ENCODE results near the gene DNAL4.

Gene DNAL4

DNA sequence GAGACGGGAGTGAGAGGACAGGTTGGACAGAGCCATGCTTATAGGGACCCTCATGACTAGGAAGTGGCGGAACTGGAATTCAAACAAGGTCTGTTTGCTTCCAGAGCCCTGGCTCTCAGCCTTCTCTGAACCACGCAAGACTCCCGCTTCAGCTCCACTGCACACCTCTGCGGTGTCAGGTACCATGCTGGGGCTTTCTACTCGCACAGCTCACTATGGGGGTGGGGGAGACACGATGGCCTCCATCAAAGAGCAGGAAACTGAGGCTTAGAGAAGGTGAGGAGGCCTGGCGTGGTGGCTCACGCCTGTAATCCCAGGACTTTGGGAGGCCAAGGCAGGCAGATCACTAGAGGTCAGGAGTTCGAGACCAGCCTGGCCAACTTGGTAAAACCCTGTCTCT, 52.4 kb downstream of the DNAL4 start:
- no peak for DNase-seq (ENCODE audit: extremely low read depth in 1 of 2, low read depth in 1 of 2)

DNA sequence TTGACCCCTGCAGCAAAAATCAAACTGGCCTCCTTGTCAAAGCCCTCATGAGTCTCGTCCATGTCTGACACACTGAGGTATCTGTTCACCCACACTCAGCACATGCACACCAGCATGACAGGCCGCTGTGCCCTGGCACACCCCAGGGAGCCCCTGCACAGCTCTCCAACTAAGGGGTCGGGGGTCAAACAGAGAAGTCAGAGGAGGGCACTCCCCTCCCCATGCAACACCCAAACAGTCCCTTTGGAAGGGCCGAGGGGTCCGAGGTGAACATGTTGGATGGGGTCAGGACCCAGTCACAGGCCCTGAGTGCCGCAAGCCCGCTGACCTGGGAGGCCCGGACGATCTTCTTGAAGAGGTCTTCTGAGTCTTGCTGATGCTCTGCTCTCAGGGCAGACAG, 52.8 kb downstream of the DNAL4 start:
- DNase-seq (ENCODE audit: extremely low read depth in 1 of 2, low read depth in 1 of 2): no peak

DNA sequence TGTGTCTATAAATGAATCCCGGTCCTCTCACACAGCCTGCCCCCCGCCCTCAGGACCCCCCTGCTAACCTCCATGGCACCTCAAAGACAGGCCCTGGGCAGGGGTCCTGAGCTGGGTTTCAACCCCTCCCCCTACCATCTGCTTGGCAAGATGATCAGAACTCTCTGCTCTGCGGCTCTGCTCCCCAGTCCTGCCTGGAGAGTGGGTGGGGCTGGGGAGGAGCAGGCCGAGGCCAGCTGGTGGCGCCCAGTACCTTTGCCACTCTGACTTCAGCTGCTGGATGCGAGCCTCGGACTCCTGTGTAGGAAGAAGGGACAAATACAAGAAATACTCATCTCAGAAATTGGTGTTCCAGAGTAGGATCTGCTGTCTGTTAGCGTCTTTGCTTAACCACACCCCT, 53.2 kb downstream of the DNAL4 start:
- DNase-seq (ENCODE audit: extremely low read depth in 1 of 2, low read depth in 1 of 2): no peak

DNA sequence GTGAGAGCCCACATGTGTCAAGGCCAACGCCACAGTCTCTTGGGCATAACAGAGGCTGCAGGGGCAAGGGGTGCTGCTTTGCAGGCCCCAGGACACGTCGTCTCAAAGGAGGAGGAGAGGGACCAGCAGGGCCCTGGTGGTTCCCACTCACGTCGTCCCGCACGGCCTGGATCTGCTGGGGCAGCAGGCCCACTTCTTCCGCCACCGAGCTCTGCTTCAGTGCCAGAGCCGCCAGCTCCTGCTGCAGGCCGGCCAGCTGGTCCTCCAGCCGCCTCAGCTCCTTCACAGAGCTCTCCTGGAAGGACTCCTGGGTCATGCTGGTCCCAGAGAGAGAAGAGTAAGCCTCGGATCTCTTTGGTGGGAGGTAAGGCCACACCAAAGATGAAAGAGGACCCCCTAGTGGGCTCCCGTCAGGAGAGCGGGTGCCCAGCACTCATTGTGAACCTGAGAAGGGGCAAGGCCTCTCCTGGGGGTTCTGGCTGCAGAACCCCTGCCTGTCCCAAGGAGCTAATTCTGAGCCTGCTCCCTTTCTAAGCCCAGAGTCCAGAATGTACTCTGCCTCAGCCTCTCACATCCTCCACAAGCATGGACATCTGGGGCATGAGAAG, 53.7 kb downstream of the DNAL4 start:
- no peak for DNase-seq (ENCODE audit: extremely low read depth in 1 of 2, low read depth in 1 of 2)

DNA sequence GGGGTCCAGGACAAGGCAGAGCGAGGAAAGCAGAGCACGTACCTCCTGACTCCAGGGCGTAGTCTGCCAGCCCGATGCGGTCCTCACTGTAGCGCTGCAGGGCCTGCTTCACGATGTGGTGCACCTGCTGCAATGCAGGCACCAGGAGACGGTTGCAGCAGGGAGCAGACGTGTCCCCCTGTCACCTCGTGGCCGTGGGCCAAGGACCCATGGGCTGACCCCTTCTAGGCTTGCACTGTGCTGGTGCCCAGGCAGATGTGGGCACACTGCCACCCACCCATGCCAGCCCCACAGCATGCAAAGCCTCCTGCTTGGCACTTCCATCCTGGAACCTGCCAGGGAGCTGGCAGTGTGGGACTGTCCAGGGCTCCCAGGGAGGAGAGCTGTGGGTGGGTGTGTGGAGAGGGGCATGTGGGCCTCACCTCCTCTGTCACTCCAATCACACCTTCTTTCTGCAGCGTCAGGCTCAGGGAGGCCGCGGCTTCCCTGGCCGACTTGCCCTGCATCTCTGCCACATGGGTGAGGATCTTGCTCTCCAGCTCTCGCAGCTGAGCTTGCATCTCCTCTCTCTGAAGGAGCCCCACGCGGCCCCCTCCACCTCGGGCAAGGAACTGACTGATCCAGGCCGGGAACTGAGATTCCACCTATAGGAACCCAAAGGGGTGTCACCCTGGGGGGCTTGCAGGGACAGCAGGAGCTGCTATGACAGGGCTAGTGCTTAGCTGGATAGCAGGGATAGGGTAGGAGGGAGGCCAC, 54.5 kb downstream of the DNAL4 start:
- DNase-seq (ENCODE audit: extremely low read depth in 1 of 2, low read depth in 1 of 2): no peak

DNA sequence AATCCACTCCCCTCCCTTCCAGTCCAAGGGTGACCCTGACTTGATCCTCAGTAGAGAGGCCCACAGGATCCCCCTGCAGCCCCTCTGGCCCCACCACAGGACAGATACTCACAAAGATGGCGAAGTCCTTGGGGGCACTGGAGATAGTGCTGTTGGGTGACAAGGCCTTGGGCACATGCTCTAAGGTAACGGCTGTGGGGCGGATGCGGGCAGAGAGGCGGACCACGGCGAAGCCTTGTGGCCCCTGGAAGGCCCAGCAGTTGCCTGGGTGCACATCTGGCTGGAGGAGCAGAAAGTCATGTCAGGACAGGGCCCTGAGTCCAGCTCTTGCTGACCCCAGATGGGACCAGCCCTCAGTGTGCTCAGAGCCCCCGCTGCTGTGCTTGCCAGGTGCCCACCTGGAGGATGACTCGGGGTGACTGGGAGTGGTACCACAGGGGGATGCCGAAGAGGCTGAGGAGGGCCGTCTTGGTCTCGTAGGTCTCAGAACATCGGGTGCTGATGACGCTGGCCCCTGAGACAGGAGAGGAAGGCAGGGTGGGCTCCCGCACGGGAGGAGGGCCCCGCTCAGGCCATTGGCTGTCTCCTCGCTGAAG, 55.4 kb downstream of the DNAL4 start:
- no peak for DNase-seq (ENCODE audit: extremely low read depth in 1 of 2, low read depth in 1 of 2)

DNA sequence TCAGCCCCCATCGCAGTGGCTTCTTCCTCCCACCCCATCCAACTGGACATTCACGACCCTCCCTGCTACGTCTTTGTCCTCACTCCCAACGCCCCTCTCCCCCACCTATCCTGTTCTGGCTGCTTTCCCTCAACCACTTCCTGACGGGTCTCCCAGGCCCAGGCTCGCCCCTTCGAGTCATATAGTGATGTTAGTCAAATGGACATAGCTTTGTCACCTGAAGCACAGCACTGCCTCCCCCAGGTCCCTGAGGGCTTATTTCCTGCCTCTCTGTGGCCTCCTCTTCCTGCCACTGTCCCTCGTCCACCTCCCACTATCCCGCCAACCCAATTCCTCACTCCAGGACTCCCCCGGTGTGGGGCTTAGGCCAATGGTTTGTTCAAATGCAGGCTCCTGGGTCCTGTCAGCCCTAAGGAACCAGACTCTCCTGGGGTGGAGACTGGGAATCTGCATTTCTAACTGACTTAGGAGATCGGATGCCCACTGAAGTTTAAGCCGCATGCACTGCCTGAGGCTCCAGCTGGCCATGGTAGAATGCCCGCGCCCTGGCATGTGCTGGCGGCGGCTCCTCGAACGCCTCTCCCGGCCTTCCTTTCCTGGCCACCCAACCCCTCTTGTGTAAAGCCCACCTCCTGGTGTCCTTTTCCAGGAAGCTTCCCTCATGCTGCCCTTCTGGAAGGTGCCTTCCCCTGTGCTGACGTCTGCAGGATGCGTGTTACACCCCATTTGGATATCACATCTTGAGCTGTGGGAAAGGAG, 56.5 kb downstream of the DNAL4 start:
- no peak for DNase-seq (ENCODE audit: extremely low read depth in 1 of 2, low read depth in 1 of 2)

DNA sequence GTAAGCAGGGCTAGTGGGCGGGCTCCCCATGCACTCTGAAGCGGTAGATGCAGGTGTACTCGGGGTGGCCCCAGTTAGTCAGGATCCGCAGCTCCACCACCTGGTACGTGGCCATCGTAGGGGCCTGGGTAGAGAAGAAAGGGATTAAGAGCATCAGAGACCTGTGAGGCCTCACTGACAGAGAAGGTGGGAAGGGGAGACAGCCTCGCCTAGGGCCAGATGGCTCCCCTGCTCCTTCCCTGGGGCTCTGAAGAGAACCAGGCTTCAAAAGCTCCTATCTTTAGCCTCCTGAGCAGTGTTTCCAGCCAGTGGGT, 57.7 kb downstream of the DNAL4 start:
- no peak for DNase-seq (ENCODE audit: extremely low read depth in 1 of 2, low read depth in 1 of 2)

DNA sequence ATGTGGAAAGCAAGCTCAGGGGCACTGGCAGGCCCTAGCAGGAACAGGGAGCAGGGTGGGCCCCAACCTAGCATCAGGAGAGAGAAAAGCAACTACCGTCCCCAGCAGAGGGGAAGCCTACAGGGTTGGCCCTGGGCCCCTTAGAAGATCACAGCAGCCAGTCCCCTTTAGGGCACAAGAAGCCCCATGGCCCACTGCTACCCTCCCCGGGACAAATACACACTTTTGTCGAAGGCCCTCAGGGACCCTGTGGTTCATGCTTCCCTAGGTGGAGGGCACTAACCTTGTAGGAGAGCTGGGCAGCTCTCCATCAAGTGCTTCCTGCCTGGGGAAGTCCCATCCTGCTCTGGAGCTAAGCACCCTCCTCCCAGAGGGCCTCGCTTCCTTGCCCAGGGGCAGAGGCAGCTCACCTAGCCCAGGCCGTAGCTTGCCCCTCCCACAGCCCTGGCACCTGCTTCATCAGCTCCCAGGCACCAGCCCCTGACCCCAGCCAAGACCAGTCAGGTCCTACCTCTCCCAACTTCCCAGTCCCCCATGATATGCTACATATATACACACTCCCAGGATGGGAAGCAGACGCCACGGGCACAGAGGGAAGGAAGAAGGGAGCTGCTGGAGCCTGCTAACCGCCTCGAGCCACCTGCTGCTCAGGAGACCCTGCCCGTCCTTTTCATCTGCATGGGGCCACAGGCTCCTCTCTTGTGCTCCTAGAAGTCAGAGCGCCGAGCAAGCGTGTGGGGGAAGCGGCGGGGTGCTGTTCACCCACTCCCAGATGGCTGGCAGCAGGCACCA, 58.3 kb downstream of the DNAL4 start:
- DNase-seq (ENCODE audit: extremely low read depth in 1 of 2, low read depth in 1 of 2): no peak

DNA sequence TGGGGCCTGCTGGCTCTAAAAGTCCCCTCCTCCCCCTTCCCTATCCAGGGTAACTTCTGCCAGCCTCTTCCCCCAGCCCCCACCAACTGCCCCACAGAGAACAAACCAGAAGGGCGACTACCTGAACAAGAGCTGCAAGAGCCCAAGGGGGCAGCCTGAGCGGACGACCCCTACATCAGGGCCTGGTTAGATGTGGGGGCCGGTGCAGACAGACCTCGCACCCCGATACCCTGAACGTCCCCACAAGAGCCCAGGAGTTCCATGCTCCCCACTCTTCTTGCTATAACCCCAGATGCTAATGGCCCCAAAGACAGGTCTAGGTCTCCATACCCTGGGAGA, 58.8 kb downstream of the DNAL4 start:
- DNase-seq (ENCODE audit: extremely low read depth in 1 of 2, low read depth in 1 of 2): no peak

DNA sequence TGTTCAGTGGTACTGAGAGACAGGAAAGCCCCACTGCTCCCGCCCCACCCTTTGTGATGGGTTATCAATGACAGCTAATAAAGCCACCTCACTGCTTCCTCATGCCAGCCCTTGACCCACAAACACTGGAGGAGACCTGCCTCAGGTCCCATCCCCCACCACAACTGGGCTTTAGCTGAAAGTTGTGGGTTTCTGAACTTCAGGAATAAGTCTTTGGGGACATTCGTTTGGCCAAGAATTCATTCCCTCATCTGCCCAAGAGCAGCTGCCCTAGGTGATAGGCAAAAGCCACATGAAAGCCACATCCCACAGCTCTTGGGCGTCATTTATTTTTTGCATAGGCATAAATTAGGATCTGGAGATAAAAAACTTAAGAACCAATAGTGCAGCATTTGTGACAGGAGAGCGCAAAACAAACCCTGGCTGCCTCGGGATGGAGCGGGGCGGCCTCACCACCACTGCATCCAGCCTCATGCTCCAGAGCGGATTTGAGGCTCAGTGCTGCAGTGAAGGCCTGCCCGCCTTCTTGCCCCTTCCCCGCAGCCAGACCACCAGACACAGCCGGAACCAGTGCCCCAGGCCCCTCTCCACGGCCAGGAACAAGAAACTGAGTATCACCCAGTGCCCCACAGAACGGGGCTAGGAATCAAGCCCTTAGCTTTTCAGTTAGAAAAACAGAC, 59.4 kb downstream of the DNAL4 start:
- no peak for DNase-seq (ENCODE audit: extremely low read depth in 1 of 2, low read depth in 1 of 2)

DNA sequence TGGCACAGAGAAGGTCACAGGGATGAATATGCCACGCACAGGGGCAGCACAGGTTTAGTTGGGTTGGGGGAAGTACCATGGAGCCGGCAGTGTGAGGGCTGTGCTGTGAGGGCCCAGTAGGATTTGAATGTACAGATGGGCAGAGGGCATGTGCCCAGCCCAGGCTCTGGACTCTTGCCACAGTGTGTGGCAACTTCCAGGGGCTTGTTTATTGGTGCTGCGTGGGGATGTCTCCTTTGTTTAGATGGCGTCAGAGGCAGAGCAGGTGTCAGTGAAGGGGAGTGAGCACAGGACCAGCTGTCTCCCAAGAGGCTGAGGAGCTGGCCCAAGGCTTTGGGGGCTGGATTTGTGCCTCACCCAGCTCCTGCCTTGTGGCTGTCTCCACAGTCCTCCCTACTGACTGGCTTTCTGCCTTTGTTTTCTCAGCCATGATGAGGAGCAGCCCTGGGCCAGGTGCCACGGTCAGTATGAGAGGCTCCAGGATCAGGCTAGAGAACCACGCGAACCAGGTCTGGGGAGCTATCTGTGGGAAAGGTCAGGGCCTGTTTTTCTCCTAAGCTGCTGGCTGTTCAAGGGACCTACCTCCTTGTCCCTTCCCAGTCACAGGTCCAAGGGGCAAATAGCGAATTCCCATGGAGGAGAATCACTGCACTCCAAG, 60.1 kb downstream of the DNAL4 start:
- DNase-seq (ENCODE audit: extremely low read depth in 1 of 2, low read depth in 1 of 2): no peak

DNA sequence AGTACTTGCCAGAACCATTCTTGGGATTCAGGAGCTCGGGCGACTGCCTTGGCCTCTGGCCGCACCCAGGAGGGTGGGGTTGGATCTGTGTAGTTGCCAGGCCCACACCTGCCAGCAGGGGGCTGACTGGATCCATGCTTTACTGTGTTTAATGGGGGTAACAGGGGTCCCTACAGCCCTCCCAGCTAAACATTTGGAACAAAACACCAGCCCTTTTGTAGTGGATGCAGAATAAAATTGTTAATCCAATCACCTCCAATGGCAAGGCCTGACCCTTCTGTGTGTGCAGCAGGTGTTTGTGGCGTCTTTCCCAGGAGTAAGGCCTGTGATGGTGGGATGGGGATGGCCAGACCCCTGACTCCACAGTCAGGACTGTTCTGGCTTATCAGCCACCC, 60.6 kb downstream of the DNAL4 start:
- DNase-seq (ENCODE audit: extremely low read depth in 1 of 2, low read depth in 1 of 2): peak in 1 of 2 donors; percentile 27

DNA sequence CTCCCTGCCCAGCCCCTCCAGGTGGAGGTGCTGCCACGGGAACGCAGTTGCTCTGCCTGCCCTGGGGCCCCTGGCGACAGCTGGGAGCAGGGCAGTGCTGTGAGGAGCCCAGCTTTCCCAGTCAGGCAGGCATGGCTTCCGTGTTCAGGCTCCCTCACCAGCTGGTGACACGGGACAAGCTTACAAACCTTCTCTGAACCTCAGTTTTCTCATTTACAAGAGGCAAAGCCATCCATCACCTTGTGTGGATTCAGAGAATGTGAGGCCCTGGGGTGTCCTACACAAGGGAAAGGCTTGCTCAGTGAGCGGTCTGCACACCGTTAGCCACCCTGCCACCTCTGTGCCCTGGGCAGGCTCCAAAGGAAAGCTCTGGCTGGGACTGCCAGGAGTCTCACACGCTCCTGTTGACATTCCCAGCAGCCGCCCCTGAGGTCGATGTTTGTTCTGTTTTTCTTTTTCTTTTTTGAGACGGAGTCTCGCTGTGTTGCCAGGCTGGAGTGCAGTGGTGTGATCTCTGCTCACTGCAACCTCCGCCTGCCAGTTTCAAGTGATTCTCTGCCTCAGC, 61.6 kb downstream of the DNAL4 start:
- DNase-seq (ENCODE audit: extremely low read depth in 1 of 2, low read depth in 1 of 2): no peak

DNA sequence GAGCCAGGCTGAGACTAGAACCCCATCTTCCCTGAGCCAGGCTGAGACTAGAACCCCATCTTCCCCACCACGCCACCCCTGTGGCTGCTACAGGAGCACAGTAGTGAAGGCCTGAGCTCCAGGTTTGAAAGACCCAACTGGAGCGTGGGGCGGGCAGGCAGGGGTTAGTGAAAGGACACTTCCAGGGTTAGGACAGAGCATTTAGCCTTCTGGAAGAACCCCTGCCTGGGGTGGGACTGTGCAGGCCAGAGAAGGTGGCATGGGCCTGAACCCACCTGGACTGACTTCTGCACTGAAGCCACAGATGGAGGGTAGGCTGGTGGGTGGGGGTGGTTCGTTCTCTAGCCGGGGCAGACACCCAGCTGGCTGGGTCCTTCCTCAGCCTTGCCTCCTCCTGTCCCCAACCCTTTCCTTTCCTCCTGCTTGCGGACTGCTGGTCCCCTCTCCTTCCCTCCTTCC, 62.2 kb downstream of the DNAL4 start:
- DNase-seq (ENCODE audit: extremely low read depth in 1 of 2, low read depth in 1 of 2): no peak

DNA sequence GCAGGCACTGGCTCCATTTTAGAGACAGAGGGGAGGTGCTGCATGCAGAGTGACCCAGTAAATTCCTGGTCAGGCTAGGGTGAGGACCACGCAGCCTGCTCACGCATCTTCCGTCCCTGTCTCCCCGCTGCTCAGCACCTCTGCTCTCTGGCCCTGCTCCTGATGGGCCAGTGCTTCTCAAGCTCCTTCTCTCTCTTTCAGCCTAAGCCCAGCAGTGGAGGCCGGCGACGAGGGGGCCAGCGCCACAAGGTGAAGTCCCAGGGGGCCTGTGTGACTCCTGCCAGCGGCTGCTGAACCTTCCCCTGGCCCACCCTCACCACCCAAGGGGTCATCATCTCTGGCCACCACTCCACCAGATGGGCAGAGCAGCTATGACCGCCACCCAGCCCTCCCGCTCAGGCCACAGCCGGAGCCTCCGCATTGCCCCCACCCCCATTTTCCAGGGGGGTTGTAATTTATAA, 63.5 kb downstream of the DNAL4 start:
- DNase-seq (ENCODE audit: extremely low read depth in 1 of 2, low read depth in 1 of 2): no peak

DNA sequence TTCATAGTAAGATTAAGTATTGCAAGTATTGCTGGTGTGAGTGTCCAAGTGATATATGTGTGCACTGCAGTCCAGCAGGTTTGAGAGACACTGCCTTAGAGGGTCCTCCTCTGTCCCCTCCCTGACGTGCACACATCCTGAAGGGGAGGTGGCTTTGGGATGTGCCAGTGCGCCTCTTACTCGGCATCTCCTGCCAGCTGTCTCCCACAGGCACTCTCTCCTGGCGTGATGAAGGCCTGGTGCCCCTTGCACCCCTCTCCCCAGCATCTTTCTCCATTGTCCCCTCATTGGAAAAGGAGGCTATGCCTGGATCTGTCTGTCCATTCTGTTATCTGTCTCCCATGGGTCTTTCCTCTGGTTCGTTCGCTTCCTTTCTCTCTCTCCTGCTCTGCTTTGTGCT, 64.0 kb downstream of the DNAL4 start:
- no peak for DNase-seq (ENCODE audit: extremely low read depth in 1 of 2, low read depth in 1 of 2)

DNA sequence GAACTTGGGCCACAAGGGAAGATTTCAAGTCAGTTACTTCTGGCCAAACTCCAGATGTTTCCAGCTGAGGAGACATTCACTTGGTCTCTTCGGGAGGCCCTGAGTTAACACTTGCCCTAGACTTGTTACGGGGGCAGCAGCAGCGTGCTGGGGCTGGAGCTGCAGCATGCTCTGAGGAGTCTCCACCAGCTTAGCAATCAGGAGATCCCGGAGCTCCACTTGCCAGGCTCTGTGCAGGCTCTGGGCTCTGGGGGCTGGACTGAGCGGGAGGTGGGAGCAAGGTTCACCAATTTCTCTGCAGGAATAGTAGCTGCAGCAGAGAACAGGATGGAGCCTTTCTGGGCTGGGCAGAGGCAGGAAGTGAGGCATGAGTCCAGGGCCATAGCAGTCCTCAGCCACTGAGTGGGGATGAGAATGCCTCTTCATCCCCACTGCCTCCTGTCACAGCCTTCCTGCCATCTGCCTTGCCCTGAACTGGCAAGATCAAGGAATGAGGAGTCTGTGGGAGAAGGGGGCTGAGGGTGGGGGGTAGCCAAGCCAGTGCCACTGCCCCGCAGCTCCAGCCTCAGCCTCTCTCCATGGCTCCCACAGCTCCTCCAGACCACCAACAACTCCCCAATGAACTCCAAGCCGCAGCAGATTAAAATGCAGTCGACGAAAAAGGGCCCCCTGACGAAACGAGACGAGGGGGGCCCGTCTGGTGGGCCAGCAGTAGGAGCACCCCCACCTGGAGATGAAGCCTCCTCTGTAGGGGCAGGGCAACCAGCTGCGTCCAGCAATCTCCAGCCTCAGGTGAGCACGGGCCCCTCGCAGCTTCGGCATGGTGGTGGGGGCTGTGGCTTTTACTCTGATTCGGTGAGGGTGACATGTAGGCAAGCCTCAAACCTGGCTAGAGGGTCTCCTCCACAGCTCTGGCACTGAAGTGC, 64.8 kb downstream of the DNAL4 start:
- no peak for DNase-seq (ENCODE audit: extremely low read depth in 1 of 2, low read depth in 1 of 2)
